ENCODE results near the gene IMMT. TPM values are rescaled to one million over a fixed set of nuclear protein-coding genes. Genes with fewer than 3 reads are reported as not detected.

The IMMT gene
- total RNA-seq, 2 donors from 2014 or later = 96.8 to 99.9 TPM

DNA sequence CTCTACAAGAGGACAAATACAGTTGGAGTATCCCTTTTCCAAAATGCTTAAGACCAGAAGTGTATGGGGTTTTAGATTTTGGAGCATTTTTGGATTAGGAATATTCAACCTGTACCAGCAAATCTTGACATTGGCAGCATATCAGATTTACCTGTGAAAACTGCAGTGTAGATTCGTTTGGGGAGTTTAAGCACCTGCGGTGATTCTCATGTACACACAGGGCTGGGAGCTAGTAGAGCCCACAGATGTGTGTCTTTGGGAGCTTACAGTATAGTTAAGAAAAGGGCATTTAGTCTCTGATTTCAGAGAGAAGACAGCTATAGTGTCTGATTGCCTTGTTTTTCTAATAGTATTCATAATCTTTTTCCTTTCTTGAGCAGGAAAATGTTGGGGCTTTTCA is 59.1 kb downstream of the IMMT start:
- TF ChIP-seq, protein P1, sequence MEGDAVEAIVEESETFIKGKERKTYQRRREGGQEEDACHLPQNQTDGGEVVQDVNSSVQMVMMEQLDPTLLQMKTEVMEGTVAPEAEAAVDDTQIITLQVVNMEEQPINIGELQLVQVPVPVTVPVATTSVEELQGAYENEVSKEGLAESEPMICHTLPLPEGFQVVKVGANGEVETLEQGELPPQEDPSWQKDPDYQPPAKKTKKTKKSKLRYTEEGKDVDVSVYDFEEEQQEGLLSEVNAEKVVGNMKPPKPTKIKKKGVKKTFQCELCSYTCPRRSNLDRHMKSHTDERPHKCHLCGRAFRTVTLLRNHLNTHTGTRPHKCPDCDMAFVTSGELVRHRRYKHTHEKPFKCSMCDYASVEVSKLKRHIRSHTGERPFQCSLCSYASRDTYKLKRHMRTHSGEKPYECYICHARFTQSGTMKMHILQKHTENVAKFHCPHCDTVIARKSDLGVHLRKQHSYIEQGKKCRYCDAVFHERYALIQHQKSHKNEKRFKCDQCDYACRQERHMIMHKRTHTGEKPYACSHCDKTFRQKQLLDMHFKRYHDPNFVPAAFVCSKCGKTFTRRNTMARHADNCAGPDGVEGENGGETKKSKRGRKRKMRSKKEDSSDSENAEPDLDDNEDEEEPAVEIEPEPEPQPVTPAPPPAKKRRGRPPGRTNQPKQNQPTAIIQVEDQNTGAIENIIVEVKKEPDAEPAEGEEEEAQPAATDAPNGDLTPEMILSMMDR (conservative IDR thresholded peaks at IDR 0.05) = no peak
- H3K27ac Mint-ChIP-seq = no peak overlapping the region
- no peaks in the 10 kb centered on the region for H3K27me3 Mint-ChIP-seq (ENCODE audit: insufficient read depth)
- no peak overlapping the region for H3K27ac ChIP-seq (ENCODE audit: low read depth, low read length)
- H3K36me3 Mint-ChIP-seq (ENCODE audit: low read depth) = peaks cover 92% of the 10 kb centered on the region
- H3K4me3 Mint-ChIP-seq = no peak overlapping the region
- no peak for DNase-seq
- peaks cover 5% of the 10 kb centered on the region for H3K4me1 Mint-ChIP-seq
- H3K36me3 ChIP-seq (ENCODE audit: control insufficient read depth, insufficient read depth, low read length) = peaks cover 97% of the 10 kb centered on the region
- no peak overlapping the region for H3K4me3 ChIP-seq (ENCODE audit: low read length)
- H3K9me3 ChIP-seq (ENCODE audit: control insufficient read depth, low read length) = no peaks in the 10 kb centered on the region
- H3K9ac ChIP-seq (ENCODE audit: extremely low read depth, low read length, poor library complexity, severe bottlenecking) = no peak overlapping the region
- no peaks in the 10 kb centered on the region for H3K27me3 ChIP-seq (ENCODE audit: control insufficient read depth, insufficient read depth, low read length, poor library complexity, severe bottlenecking)
- no peaks in the 10 kb centered on the region for H3K9me3 Mint-ChIP-seq
- 83 to 94% methylated on average over 2 of the region's 2 CpGs for WGBS, 2 experiments (ENCODE audit: insufficient coverage in 1 of 2, insufficient read length in 1 of 2)
- H3K4me1 ChIP-seq (ENCODE audit: control insufficient read depth, insufficient read depth, low read length) = no peaks in the 10 kb centered on the region

DNA sequence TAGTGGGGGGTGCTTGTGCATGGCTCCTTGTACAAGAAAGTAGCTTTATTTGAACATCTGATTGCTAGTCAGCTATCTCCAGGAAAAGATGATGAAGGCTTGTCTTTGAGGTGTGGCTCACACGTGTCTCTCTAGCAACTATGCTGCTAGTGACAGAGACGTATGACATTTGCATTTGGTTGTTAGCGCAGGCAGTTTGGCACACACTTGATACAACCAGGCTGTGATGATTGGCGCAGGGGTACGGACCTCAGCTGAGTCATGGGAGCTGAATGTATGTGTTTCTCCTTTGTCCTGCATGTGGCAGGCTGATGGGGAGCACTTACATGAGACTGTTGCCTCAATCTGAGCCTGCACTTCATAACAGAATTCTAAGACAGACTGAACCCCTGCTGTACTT is 59.6 kb downstream of the IMMT start:
- Histone ChIP-seq H3K4me3 (ENCODE audit: low read length) (no peak overlapping the region), H3K9me3 (ENCODE audit: control insufficient read depth, low read length) (no peaks in the 10 kb centered on the region), H3K9ac (ENCODE audit: extremely low read depth, low read length, poor library complexity, severe bottlenecking) (no peak overlapping the region), H3K27ac (ENCODE audit: low read depth, low read length) (no peak overlapping the region), H3K4me1 (ENCODE audit: control insufficient read depth, insufficient read depth, low read length) (no peaks in the 10 kb centered on the region), H3K36me3 (ENCODE audit: control insufficient read depth, insufficient read depth, low read length) (peaks cover 97% of the 10 kb centered on the region), H3K27me3 (ENCODE audit: control insufficient read depth, insufficient read depth, low read length, poor library complexity, severe bottlenecking) (no peaks in the 10 kb centered on the region)
- no peak overlapping the region for H3K4me3 Mint-ChIP-seq
- no peaks in the 10 kb centered on the region for H3K9me3 Mint-ChIP-seq
- TF ChIP-seq, protein P1 (conservative IDR thresholded peaks at IDR 0.05) = no peak
- 96% methylated on average over 5 of the region's 5 CpGs for whole genome bisulfite sequencing, 2 experiments (ENCODE audit: insufficient coverage in 1 of 2, insufficient read length in 1 of 2)
- no peak for DNase-seq
- no peak overlapping the region for H3K27ac Mint-ChIP-seq
- H3K36me3 Mint-ChIP-seq (ENCODE audit: low read depth) = peaks cover 92% of the 10 kb centered on the region
- H3K27me3 Mint-ChIP-seq (ENCODE audit: insufficient read depth) = no peaks in the 10 kb centered on the region
- H3K4me1 Mint-ChIP-seq = peaks cover 5% of the 10 kb centered on the region

DNA sequence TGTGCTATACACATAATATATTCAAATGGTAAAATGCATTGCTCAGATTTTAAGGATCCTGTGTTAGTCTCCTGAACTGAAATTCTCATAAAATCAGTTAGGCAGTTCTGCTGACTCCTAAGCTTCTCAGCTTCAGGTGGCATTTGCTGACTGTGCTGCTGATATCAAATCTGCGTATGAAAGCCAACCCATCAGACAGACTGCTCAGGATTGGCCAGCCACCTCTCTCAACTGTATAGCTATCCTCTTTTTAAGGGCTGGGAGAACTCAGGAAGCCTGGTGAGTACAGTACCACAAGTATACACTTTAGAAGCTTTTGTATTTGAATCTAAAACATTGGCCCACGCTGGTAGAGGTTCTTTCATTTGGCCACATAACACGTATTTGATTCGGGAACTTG is 60.6 kb downstream of the IMMT start:
- 96 to 100% methylated on average over 4 of the region's 4 CpGs for WGBS, 2 experiments (ENCODE audit: insufficient coverage in 1 of 2, insufficient read length in 1 of 2)
- Histone ChIP-seq H3K9me3 (ENCODE audit: control insufficient read depth, low read length) (no peaks in the 10 kb centered on the region), H3K4me1 (ENCODE audit: control insufficient read depth, insufficient read depth, low read length) (no peaks in the 10 kb centered on the region), H3K27me3 (ENCODE audit: control insufficient read depth, insufficient read depth, low read length, poor library complexity, severe bottlenecking) (no peaks in the 10 kb centered on the region), H3K4me3 (ENCODE audit: low read length) (no peak overlapping the region), H3K27ac (ENCODE audit: low read depth, low read length) (no peak overlapping the region), H3K9ac (ENCODE audit: extremely low read depth, low read length, poor library complexity, severe bottlenecking) (no peak overlapping the region), H3K36me3 (ENCODE audit: control insufficient read depth, insufficient read depth, low read length) (peaks cover 97% of the 10 kb centered on the region)
- no peak overlapping the region for H3K4me3 Mint-ChIP-seq
- H3K27me3 Mint-ChIP-seq (ENCODE audit: insufficient read depth) = no peaks in the 10 kb centered on the region
- TF ChIP-seq, protein P1 (conservative IDR thresholded peaks at IDR 0.05) = no peak
- no peak for DNase-seq
- no peak overlapping the region for H3K27ac Mint-ChIP-seq
- H3K4me1 Mint-ChIP-seq = peaks cover 5% of the 10 kb centered on the region
- no peaks in the 10 kb centered on the region for H3K9me3 Mint-ChIP-seq
- H3K36me3 Mint-ChIP-seq (ENCODE audit: low read depth) = peaks cover 93% of the 10 kb centered on the region
